A549 treated with AZD2906 at 1 μM for 4 hours (cell line): ENCODE results near the gene CORT. TPM values are rescaled to one million over a fixed set of nuclear protein-coding genes. Genes with fewer than 3 reads are reported as not detected.

Source experiments
- total RNA-seq: library from RNA; stranded (reverse); fragments of 200-300 nt; extraction: Qiagen RNA extraction; gene quantifications from 5 replicates; pipeline ENCODE4 v1.2.3, GENCODE V29; 2022

CORT gene
- 0.09 to 0.26 TPM (median 0.18 TPM) in 4 of 5 replicates, not detected in the other for total RNA-seq

GRCh38 chr1:10449751-10450150 lies at the start of gene CORT:
Gene CORT (plus strand): TSS chr1:10450031. CDS start chr1:10450224, 193 bp downstream.

GRCh38 chr1:10430216-10431069 lies 19.4 kb upstream of the CORT start, which contains the start of gene CENPS:
Gene CENPS (plus strand): TSS chr1:10430433. CDS start chr1:10430518, 85 bp downstream.

GRCh38 chr1:10472220-10473144 lies 22.7 kb downstream of the CORT start, which contains the start of gene DFFA:
Gene DFFA (minus strand): TSS chr1:10472529. CDS start chr1:10472458, 71 bp downstream.

GRCh38 chr1:10474613-10475507 lies 25.0 kb downstream of the CORT start, which contains the start of gene PEX14:
Gene PEX14 (plus strand): TSS chr1:10474950. CDS start chr1:10474967, 17 bp downstream.

Other genes with a start within 250 kb of the CORT start
- 10.4 to 14.8 TPM (median 12.6 TPM) in 5 replicates for gene KIF1B, start 239.5 kb upstream of the CORT start, total RNA-seq
- 1,036 to 1,209 TPM (median 1,087 TPM) in 5 replicates for gene PGD, start 51.0 kb upstream of the CORT start, total RNA-seq
- 26.8 to 32.2 TPM (median 28.2 TPM) in 5 replicates for gene CENPS, start 19.6 kb upstream of the CORT start, total RNA-seq
- 19.6 to 25.1 TPM (median 21.9 TPM) in 5 replicates for gene DFFA, start 22.5 kb downstream of the CORT start, total RNA-seq
- gene PEX14, start 24.9 kb downstream of the CORT start, total RNA-seq: 14.4 to 15.8 TPM (median 15.3 TPM) in 5 replicates